WTC11 (cell line): ENCODE data around the gene TOB2. TPM values are rescaled to one million over a fixed set of nuclear protein-coding genes. Genes with fewer than 3 reads are reported as not detected.

Experiments
- ATAC-seq: fragments of 200-7000 bp; cut with Tn5 transposase; 2 replicates; pipeline ENCODE4 v1.10.0; 2021; ENCODE audit warnings: mild to moderate bottlenecking, moderate library complexity
- Bru-seq: library from RNA; stranded (reverse); fragments of 400-500 nt; gene quantifications from one replicate; lab custom pipeline; 2021; lab: Mats Ljungman, UMichigan
- CTCF ChIA-PET: fragments of 300-600 bp; sonication (Branson Sonifier 250); formaldehyde crosslinking; loops from one replicate; lab custom pipeline; 2021; ENCODE audit warnings: antibody characterized with exemption; lab: Charles Lee
- POLR2A ChIA-PET: fragments of 350-600 bp; sonication (Branson Sonifier 250); formaldehyde crosslinking; loops from one replicate; lab custom pipeline; 2021; ENCODE audit warnings: antibody characterized with exemption; lab: Charles Lee
- DNase-seq: peaks from one replicate; pipeline ENCODE4 v3.0.0; 2021; ENCODE audit warnings: low spot score
- H3K27ac Mint-ChIP-seq: 2 replicates; pipeline ENCODE4 v1.8.0; 2021; ENCODE audit warnings: mixed read lengths
- H3K27me3 Mint-ChIP-seq: 2 replicates; pipeline ENCODE4 v1.8.0; 2021; ENCODE audit warnings: low read depth, mild to moderate bottlenecking, moderate library complexity, mixed read lengths
- H3K36me3 Mint-ChIP-seq: 2 replicates; pipeline ENCODE4 v1.8.0; 2021; ENCODE audit warnings: mixed read lengths
- H3K4me1 Mint-ChIP-seq: 2 replicates; pipeline ENCODE4 v1.8.0; 2022; ENCODE audit warnings: mixed read lengths
- H3K4me3 Mint-ChIP-seq: 2 replicates; pipeline ENCODE4 v1.8.0; 2021; ENCODE audit warnings: mild to moderate bottlenecking, moderate library complexity, mixed read lengths
- H3K9me3 Mint-ChIP-seq: 2 replicates; pipeline ENCODE4 v1.8.0; 2021; ENCODE audit warnings: mixed read lengths
- ATF2 ChIP-seq: sonication (generic); formaldehyde crosslinking; IDR thresholded peaks from 2 replicates; pipeline ENCODE4 v1.8.1; 2022; ENCODE audit warnings: low read depth, missing genetic modification reagents, borderline replicate concordance
- CBFB ChIP-seq: sonication (generic); formaldehyde crosslinking; IDR thresholded peaks from 2 replicates; pipeline ENCODE4 v1.8.1; 2022; ENCODE audit warnings: mild to moderate bottlenecking, low read depth, missing genetic modification reagents
- FOXK1 ChIP-seq: sonication (generic); formaldehyde crosslinking; IDR thresholded peaks from 2 replicates; pipeline ENCODE4 v1.8.0; 2022; ENCODE audit warnings: mild to moderate bottlenecking, moderate library complexity, missing genetic modification reagents
- HMGA2 ChIP-seq: fragments of 250-450 bp; sonication (Bioruptor Pico); IDR thresholded peaks from 2 replicates; pipeline ENCODE4 v1.4.0; 2021; ENCODE audit warnings: mild to moderate bottlenecking, moderate library complexity
- NFATC4 ChIP-seq: fragments of 250-450 bp; sonication (Bioruptor Pico); IDR thresholded peaks from 2 replicates; pipeline ENCODE4 v1.9.0; 2021; ENCODE audit warnings: mild to moderate bottlenecking
- NFYB ChIP-seq: sonication (generic); formaldehyde crosslinking; conservative IDR thresholded peaks from 2 replicates; pipeline ENCODE4 v1.8.0; 2022; ENCODE audit warnings: low read depth, missing genetic modification reagents
- SMAD4 ChIP-seq: sonication (generic); formaldehyde crosslinking; IDR thresholded peaks from 2 replicates; pipeline ENCODE4 v1.8.0; 2022; ENCODE audit warnings: mild to moderate bottlenecking, missing genetic modification reagents
- long read RNA-seq, 3 experiments: library from RNA in 1 of 3; library from capped mRNA in 1 of 3; library from polyadenylated mRNA in 1 of 3; unstranded in 2 of 3; stranded (forward) in 1 of 3; transcript quantifications; one replicate each; pipeline ENCODE4 v2.0.0, GENCODE V29; 2021
- total RNA-seq: library from RNA; stranded (reverse); gene quantifications from 3 replicates; pipeline ENCODE4 v1.2.3, GENCODE V29; 2021
- TF ChIP-seq, protein P1 (sequence below): sonication (generic); formaldehyde crosslinking; conservative IDR thresholded peaks from 2 replicates; pipeline ENCODE4 v1.8.1; 2022; ENCODE audit warnings: mild to moderate bottlenecking, missing genetic modification reagents
- TF ChIP-seq, protein P2 (sequence below): sonication (generic); formaldehyde crosslinking; IDR thresholded peaks from 2 replicates; pipeline ENCODE4 v1.8.0; 2022; ENCODE audit warnings: missing genetic modification reagents
- TF ChIP-seq, protein P3 (sequence below): sonication (generic); formaldehyde crosslinking; IDR thresholded peaks from 2 replicates; pipeline ENCODE4 v1.8.0; 2023; ENCODE audit warnings: missing genetic modification reagents, mild to moderate bottlenecking, borderline replicate concordance
- TF ChIP-seq, protein P4 (sequence below): sonication (generic); formaldehyde crosslinking; IDR thresholded peaks from 2 replicates; pipeline ENCODE4 v1.8.0; 2022; ENCODE audit warnings: mild to moderate bottlenecking, missing genetic modification reagents
- TF ChIP-seq, protein P5 (sequence below): sonication (generic); formaldehyde crosslinking; IDR thresholded peaks from 2 replicates; pipeline ENCODE4 v1.8.0; 2023; ENCODE audit warnings: mild to moderate bottlenecking, missing genetic modification reagents
- TF ChIP-seq, protein P6 (sequence below): fragments of 200-600 bp; IDR thresholded peaks from 2 replicates; pipeline ENCODE4 v1.8.0; 2022; ENCODE audit warnings: antibody characterized with exemption

Gene TOB2
- total RNA-seq (46.6 to 52.2 TPM (median 49.4 TPM) in 3 replicates), Bru-seq, nascent RNA (percentile 95 among the genes with signal in this experiment)
- long read RNA-seq, experiment 1, full-length matches to known transcripts = 132 of 181 reads
- long read RNA-seq, experiment 1, partial matches to known transcripts = 40 of 181 reads
- long read RNA-seq, experiment 1, other reads (novel, unspliced or antisense) = 9 of 181 reads
- long read RNA-seq, experiment 2, full-length matches to known transcripts = 29 of 74 reads
- long read RNA-seq, experiment 2, partial matches to known transcripts = 0 of 74 reads
- long read RNA-seq, experiment 2, other reads (novel, unspliced or antisense) = 45 of 74 reads
- long read RNA-seq, experiment 3, partial matches to known transcripts = 0 of 4 reads
- long read RNA-seq, experiment 3, other reads (novel, unspliced or antisense) = 4 of 4 reads

DNA sequence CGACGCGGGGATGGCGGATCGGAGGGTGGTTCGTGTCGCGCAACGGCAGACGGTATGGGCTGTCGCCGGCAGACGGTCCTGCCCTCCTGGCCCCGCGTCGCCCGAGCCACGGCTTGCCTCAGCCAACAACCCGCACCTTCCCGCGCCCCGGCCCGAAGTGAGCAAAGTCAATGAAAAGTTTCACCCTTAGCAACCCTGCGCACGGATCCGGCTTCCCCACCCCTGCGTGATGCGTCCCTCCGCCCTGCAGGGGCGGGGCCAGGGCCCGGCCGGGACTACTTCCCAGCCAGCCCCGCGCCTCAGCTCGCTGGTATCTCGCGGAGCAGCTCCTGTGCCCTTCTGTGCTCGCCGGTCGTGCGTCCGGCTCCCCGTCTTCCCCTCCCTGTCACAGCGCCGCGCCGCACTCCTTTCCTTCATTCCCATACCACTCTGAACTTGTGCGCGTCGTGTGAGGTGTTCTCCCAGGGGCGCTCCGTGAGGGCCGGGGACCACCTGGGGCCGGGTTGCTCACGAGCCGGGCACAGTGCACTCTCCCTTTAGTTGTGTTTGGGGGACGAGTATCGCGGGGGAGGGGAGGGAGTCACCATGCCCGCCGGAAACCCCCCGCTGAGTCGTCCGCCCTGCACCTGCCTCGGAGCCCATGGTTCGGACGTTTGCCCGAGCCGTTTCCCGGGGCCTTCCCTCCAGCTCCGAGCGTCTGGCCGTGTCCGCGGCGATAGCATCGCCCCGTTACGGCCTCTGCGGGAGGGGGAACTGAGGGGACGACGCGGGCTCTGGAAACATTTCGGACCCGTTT is at the start of gene TOB2:
TOB2 (minus strand) TSS at position 163 of the 796 bp plus-strand sequence. CDS start 9,456 bp downstream, outside the sequence.
- CTCF ChIA-PET = interaction anchor here (0.5 to 2.7 kb wide), 7 partner anchors 22 to 252 kb away, joined by 3 to 20 read pairs (median 3); partner anchors contain the start of genes ACO2, PHF5A and TEF
- no peaks in the 10 kb centered on the region for H3K9me3 Mint-ChIP-seq
- peak; percentile 95 for DNase-seq
- peaks cover 29% of the 10 kb centered on the region for H3K36me3 Mint-ChIP-seq
- H3K4me3 Mint-ChIP-seq = peak within 1 kb of the TSS; percentile 96
- POLR2A ChIA-PET = interaction anchor here (0.5 to 3.0 kb wide), 20 partner anchors 10 to 467 kb away, joined by 3 to 44 read pairs (median 5); partner anchors contain the start of genes ACO2, DESI1, PHF5A and PMM1
- peaks cover 24% of the 10 kb centered on the region for H3K4me1 Mint-ChIP-seq
- H3K27ac Mint-ChIP-seq = peak within 1 kb of the TSS; percentile 100
- ATAC-seq = peak; percentile 23
- H3K27me3 Mint-ChIP-seq = no peaks in the 10 kb centered on the region
- peak; percentile 65 for TF ChIP-seq FOXK1
- peak; percentile 94 for TF ChIP-seq NFATC4
- peak; percentile 45; the same call in 1 of the 2 replicates for TF ChIP-seq SMAD4
- TF ChIP-seq CBFB = peak; percentile 99
- TF ChIP-seq, protein P1, sequence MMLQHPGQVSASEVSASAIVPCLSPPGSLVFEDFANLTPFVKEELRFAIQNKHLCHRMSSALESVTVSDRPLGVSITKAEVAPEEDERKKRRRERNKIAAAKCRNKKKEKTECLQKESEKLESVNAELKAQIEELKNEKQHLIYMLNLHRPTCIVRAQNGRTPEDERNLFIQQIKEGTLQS = no peak
- TF ChIP-seq, protein P2, sequence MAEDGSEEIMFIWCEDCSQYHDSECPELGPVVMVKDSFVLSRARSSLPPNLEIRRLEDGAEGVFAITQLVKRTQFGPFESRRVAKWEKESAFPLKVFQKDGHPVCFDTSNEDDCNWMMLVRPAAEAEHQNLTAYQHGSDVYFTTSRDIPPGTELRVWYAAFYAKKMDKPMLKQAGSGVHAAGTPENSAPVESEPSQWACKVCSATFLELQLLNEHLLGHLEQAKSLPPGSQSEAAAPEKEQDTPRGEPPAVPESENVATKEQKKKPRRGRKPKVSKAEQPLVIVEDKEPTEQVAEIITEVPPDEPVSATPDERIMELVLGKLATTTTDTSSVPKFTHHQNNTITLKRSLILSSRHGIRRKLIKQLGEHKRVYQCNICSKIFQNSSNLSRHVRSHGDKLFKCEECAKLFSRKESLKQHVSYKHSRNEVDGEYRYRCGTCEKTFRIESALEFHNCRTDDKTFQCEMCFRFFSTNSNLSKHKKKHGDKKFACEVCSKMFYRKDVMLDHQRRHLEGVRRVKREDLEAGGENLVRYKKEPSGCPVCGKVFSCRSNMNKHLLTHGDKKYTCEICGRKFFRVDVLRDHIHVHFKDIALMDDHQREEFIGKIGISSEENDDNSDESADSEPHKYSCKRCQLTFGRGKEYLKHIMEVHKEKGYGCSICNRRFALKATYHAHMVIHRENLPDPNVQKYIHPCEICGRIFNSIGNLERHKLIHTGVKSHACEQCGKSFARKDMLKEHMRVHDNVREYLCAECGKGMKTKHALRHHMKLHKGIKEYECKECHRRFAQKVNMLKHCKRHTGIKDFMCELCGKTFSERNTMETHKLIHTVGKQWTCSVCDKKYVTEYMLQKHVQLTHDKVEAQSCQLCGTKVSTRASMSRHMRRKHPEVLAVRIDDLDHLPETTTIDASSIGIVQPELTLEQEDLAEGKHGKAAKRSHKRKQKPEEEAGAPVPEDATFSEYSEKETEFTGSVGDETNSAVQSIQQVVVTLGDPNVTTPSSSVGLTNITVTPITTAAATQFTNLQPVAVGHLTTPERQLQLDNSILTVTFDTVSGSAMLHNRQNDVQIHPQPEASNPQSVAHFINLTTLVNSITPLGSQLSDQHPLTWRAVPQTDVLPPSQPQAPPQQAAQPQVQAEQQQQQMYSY (CRISPR knock-in tag) = peak; percentile 11; the same call in 1 of the 2 replicates
- no peak for TF ChIP-seq NFYB (CRISPR knock-in tag)
- TF ChIP-seq, protein P3, sequence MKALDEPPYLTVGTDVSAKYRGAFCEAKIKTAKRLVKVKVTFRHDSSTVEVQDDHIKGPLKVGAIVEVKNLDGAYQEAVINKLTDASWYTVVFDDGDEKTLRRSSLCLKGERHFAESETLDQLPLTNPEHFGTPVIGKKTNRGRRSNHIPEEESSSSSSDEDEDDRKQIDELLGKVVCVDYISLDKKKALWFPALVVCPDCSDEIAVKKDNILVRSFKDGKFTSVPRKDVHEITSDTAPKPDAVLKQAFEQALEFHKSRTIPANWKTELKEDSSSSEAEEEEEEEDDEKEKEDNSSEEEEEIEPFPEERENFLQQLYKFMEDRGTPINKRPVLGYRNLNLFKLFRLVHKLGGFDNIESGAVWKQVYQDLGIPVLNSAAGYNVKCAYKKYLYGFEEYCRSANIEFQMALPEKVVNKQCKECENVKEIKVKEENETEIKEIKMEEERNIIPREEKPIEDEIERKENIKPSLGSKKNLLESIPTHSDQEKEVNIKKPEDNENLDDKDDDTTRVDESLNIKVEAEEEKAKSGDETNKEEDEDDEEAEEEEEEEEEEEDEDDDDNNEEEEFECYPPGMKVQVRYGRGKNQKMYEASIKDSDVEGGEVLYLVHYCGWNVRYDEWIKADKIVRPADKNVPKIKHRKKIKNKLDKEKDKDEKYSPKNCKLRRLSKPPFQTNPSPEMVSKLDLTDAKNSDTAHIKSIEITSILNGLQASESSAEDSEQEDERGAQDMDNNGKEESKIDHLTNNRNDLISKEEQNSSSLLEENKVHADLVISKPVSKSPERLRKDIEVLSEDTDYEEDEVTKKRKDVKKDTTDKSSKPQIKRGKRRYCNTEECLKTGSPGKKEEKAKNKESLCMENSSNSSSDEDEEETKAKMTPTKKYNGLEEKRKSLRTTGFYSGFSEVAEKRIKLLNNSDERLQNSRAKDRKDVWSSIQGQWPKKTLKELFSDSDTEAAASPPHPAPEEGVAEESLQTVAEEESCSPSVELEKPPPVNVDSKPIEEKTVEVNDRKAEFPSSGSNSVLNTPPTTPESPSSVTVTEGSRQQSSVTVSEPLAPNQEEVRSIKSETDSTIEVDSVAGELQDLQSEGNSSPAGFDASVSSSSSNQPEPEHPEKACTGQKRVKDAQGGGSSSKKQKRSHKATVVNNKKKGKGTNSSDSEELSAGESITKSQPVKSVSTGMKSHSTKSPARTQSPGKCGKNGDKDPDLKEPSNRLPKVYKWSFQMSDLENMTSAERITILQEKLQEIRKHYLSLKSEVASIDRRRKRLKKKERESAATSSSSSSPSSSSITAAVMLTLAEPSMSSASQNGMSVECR (CRISPR knock-in tag) = peak; percentile 86; the same call in 1 of the 2 replicates
- TF ChIP-seq HMGA2 (CRISPR knock-in tag) = no peak
- TF ChIP-seq ATF2 (CRISPR knock-in tag) = peak; percentile 55; the same call in 1 of the 2 replicates
- TF ChIP-seq, protein P4, sequence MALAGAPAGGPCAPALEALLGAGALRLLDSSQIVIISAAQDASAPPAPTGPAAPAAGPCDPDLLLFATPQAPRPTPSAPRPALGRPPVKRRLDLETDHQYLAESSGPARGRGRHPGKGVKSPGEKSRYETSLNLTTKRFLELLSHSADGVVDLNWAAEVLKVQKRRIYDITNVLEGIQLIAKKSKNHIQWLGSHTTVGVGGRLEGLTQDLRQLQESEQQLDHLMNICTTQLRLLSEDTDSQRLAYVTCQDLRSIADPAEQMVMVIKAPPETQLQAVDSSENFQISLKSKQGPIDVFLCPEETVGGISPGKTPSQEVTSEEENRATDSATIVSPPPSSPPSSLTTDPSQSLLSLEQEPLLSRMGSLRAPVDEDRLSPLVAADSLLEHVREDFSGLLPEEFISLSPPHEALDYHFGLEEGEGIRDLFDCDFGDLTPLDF (CRISPR knock-in tag) = no peak; the same call in 1 of the 2 replicates
- TF ChIP-seq, protein P5, sequence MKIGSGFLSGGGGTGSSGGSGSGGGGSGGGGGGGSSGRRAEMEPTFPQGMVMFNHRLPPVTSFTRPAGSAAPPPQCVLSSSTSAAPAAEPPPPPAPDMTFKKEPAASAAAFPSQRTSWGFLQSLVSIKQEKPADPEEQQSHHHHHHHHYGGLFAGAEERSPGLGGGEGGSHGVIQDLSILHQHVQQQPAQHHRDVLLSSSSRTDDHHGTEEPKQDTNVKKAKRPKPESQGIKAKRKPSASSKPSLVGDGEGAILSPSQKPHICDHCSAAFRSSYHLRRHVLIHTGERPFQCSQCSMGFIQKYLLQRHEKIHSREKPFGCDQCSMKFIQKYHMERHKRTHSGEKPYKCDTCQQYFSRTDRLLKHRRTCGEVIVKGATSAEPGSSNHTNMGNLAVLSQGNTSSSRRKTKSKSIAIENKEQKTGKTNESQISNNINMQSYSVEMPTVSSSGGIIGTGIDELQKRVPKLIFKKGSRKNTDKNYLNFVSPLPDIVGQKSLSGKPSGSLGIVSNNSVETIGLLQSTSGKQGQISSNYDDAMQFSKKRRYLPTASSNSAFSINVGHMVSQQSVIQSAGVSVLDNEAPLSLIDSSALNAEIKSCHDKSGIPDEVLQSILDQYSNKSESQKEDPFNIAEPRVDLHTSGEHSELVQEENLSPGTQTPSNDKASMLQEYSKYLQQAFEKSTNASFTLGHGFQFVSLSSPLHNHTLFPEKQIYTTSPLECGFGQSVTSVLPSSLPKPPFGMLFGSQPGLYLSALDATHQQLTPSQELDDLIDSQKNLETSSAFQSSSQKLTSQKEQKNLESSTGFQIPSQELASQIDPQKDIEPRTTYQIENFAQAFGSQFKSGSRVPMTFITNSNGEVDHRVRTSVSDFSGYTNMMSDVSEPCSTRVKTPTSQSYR = peak; percentile 57; the same call in 1 of the 2 replicates
- TF ChIP-seq, protein P6, sequence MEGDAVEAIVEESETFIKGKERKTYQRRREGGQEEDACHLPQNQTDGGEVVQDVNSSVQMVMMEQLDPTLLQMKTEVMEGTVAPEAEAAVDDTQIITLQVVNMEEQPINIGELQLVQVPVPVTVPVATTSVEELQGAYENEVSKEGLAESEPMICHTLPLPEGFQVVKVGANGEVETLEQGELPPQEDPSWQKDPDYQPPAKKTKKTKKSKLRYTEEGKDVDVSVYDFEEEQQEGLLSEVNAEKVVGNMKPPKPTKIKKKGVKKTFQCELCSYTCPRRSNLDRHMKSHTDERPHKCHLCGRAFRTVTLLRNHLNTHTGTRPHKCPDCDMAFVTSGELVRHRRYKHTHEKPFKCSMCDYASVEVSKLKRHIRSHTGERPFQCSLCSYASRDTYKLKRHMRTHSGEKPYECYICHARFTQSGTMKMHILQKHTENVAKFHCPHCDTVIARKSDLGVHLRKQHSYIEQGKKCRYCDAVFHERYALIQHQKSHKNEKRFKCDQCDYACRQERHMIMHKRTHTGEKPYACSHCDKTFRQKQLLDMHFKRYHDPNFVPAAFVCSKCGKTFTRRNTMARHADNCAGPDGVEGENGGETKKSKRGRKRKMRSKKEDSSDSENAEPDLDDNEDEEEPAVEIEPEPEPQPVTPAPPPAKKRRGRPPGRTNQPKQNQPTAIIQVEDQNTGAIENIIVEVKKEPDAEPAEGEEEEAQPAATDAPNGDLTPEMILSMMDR = no peak
